ENCODE data around the gene TCEANC2. TPM values are rescaled to one million over a fixed set of nuclear protein-coding genes. Genes with fewer than 3 reads are reported as not detected.

Gene TCEANC2
- total and polyA plus RNA-seq, 2 experiments from 2014 or later: 6.0 to 6.3 TPM

GRCh38 chr1:54006508-54006907, 46.9 kb upstream of the TCEANC2 start:
- H3K4me3 Mint-ChIP-seq: no peak overlapping the region
- Histone ChIP-seq H3K4me3 (no peak overlapping the region), H3K4me2 (no peak overlapping the region), H3K4me1 (ENCODE audit: insufficient read depth) (no peaks in the 10 kb centered on the region), H3K9me2 (ENCODE audit: insufficient read depth) (no peaks in the 10 kb centered on the region; the same call in 1 of the 2 replicates), H4K20me1 (replicated peaks; ENCODE audit: insufficient read depth) (no peaks in the 10 kb centered on the region), H2AFZ (no peak overlapping the region), H3K27ac (ENCODE audit: low read depth) (no peak overlapping the region), H3K79me2 (replicated peaks; ENCODE audit: insufficient read depth) (no peaks in the 10 kb centered on the region), H3F3A (replicated peaks; ENCODE audit: low read depth) (no peaks in the 10 kb centered on the region), H3K36me3 (ENCODE audit: insufficient read depth) (no peaks in the 10 kb centered on the region), H3K27me3 (ENCODE audit: insufficient read depth) (no peaks in the 10 kb centered on the region)
- no peak for TF ChIP-seq JUNB (IDR thresholded peaks at IDR 0.05; ENCODE audit: unreplicated experiment)
- no peak for DNase-seq (ENCODE audit: low spot score)
- no peak overlapping the region for H3K27ac Mint-ChIP-seq
- no peaks in the 10 kb centered on the region for H3K4me1 Mint-ChIP-seq
- peaks cover 3% of the 10 kb centered on the region for H3K27me3 Mint-ChIP-seq (ENCODE audit: insufficient read depth, low read depth, poor library complexity)
- no peak for ATAC-seq
- H3K36me3 Mint-ChIP-seq (ENCODE audit: low read depth): no peaks in the 10 kb centered on the region
- H3K9me3 Mint-ChIP-seq: peaks cover 14% of the 10 kb centered on the region

- H3K9me3 Mint-ChIP-seq: peaks cover 14% of the 10 kb centered on the region
- H3K4me1 Mint-ChIP-seq: no peaks in the 10 kb centered on the region
- Histone ChIP-seq H3K27ac (ENCODE audit: low read depth) (no peak overlapping the region), H2AFZ (no peak overlapping the region), H3K4me1 (ENCODE audit: insufficient read depth) (no peaks in the 10 kb centered on the region), H3F3A (replicated peaks; ENCODE audit: low read depth) (no peaks in the 10 kb centered on the region), H3K27me3 (ENCODE audit: insufficient read depth) (no peaks in the 10 kb centered on the region), H3K4me2 (no peak overlapping the region), H4K20me1 (replicated peaks; ENCODE audit: insufficient read depth) (no peaks in the 10 kb centered on the region), H3K4me3 (no peak overlapping the region), H3K36me3 (ENCODE audit: insufficient read depth) (no peaks in the 10 kb centered on the region), H3K9me2 (ENCODE audit: insufficient read depth) (no peaks in the 10 kb centered on the region; the same call in 1 of the 2 replicates), H3K79me2 (replicated peaks; ENCODE audit: insufficient read depth) (no peaks in the 10 kb centered on the region)
- DNase-seq (ENCODE audit: low spot score): no peak
- H3K27me3 Mint-ChIP-seq (ENCODE audit: insufficient read depth, low read depth, poor library complexity): peaks cover 7% of the 10 kb centered on the region
- ATAC-seq: no peak
- no peak overlapping the region for H3K4me3 Mint-ChIP-seq
- H3K27ac Mint-ChIP-seq: no peak overlapping the region
- H3K36me3 Mint-ChIP-seq (ENCODE audit: low read depth): no peaks in the 10 kb centered on the region
- TF ChIP-seq POLR2AphosphoS5 (IDR thresholded peaks at IDR 0.05; ENCODE audit: low read depth) (no peak), ZNF114 (CRISPR knock-in tag; IDR thresholded peaks at IDR 0.05) (no peak), ZNF331 (CRISPR knock-in tag; IDR thresholded peaks at IDR 0.05; ENCODE audit: low read depth) (no peak), JUNB (IDR thresholded peaks at IDR 0.05; ENCODE audit: unreplicated experiment) (no peak), EZH2 (IDR thresholded peaks at IDR 0.05; ENCODE audit: low read depth, unreplicated experiment) (no peak), NANOG (IDR thresholded peaks at IDR 0.05; ENCODE audit: borderline replicate concordance) (no peak), ZNF462 (CRISPR knock-in tag; IDR thresholded peaks at IDR 0.05) (no peak), STAT1 (IDR thresholded peaks at IDR 0.05; ENCODE audit: unreplicated experiment) (no peak), EZH2phosphoT487 (IDR thresholded peaks at IDR 0.05; ENCODE audit: unreplicated experiment) (no peak), REST (IDR thresholded peaks at IDR 0.05; ENCODE audit: unreplicated experiment) (no peak), ETS1 (IDR thresholded peaks at IDR 0.05) (no peak)
These were observed 45.8 kb upstream of the TCEANC2 start for GRCh38 chr1:54007613-54008012.
